GM03348 (cell line): Measurements from ENCODE around the gene WWOX.
"Not testable (repeated sequence)": the region's sequence is repeated elsewhere in the genome, so short reads cannot be mapped to it uniquely, and the experiment has no call there.

Experiments used
- DNase-seq: peaks from one replicate; pipeline ENCODE4 v3.0.0; 2012; ENCODE audit warnings: low spot score

WWOX gene

GRCh38 chr16:78686601-78687000 lies 587.1 kb downstream of the WWOX start:
- no peak for DNase-seq

GRCh38 chr16:78689028-78689427 lies 589.6 kb downstream of the WWOX start:
- no peak for DNase-seq

- DNase-seq, result no peak
Observed at GRCh38 chr16:78689536-78689935, 590.1 kb downstream of the WWOX start.

GRCh38 chr16:78690510-78690909 lies 591.1 kb downstream of the WWOX start:
- DNase-seq, result no peak

- DNase-seq, result not testable (repeated sequence)
Observed at GRCh38 chr16:78691746-78692145, 592.3 kb downstream of the WWOX start.

- no peak for DNase-seq
Observed at GRCh38 chr16:78693496-78693895, 594.0 kb downstream of the WWOX start.

GRCh38 chr16:78694414-78694813 lies 595.0 kb downstream of the WWOX start:
- DNase-seq, result no peak

- DNase-seq, result no peak
Observed at GRCh38 chr16:78695391-78695790, 595.9 kb downstream of the WWOX start.

GRCh38 chr16:78696797-78697196 lies 597.3 kb downstream of the WWOX start:
- no peak for DNase-seq

GRCh38 chr16:78697426-78697825 lies 598.0 kb downstream of the WWOX start:
- no peak for DNase-seq

- no peak for DNase-seq
Observed at GRCh38 chr16:78703936-78704335, 604.5 kb downstream of the WWOX start.

- no peak for DNase-seq
Observed at GRCh38 chr16:78704416-78704815, 605.0 kb downstream of the WWOX start.

GRCh38 chr16:78705694-78706093 lies 606.2 kb downstream of the WWOX start:
- DNase-seq, result no peak

- DNase-seq, result no peak
Observed at GRCh38 chr16:78706637-78707036, 607.2 kb downstream of the WWOX start.

GRCh38 chr16:78709137-78709884 lies 609.9 kb downstream of the WWOX start:
- no peak for DNase-seq

GRCh38 chr16:78715106-78715505 lies 615.7 kb downstream of the WWOX start:
- DNase-seq, result no peak

GRCh38 chr16:78715673-78716072 lies 616.2 kb downstream of the WWOX start:
- no peak for DNase-seq

- no peak for DNase-seq
Observed at GRCh38 chr16:78718141-78718540, 618.7 kb downstream of the WWOX start.

GRCh38 chr16:78720416-78720815 lies 621.0 kb downstream of the WWOX start:
- DNase-seq, result no peak

GRCh38 chr16:78727536-78727935 lies 628.1 kb downstream of the WWOX start:
- DNase-seq, result no peak

GRCh38 chr16:78729687-78730086 lies 630.2 kb downstream of the WWOX start:
- DNase-seq, result no peak

- DNase-seq, result no peak
Observed at GRCh38 chr16:78731785-78732184, 632.3 kb downstream of the WWOX start.

- DNase-seq, result no peak
Observed at GRCh38 chr16:78732696-78733095, 633.2 kb downstream of the WWOX start.

- no peak for DNase-seq
Observed at GRCh38 chr16:78735337-78735736, 635.9 kb downstream of the WWOX start.
